ENCODE measurements around the gene DMD. TPM values are rescaled to one million over a fixed set of nuclear protein-coding genes. Genes with fewer than 3 reads are reported as not detected.

DMD gene
- total RNA-seq, 1 donor from 2014 or later, result 30.6 TPM

DNA sequence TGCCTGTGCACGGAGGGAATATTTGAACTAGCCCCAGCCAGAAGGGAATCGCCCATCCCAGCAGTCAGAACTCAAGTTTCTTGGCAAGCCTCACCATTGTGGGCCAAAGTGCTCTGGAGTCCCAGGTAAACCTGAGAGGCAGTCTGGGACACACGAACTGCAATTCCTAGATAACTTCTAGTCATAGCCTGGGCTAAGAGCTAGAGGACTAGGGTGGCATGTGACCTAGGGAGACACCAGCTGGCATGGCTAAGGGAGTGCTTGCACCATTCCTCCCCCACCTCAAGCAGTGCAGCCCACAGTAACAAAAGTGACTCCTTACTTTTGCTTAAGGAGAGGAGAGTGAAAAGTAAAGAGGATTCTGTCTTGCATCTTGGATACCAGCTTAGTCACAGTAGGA lies 935.2 kb downstream of the DMD start:
- peaks cover 6% of the 10 kb centered on the region for H3K9me3 ChIP-seq (ENCODE audit: low read depth)
- H3K36me3 ChIP-seq, result no peaks in the 10 kb centered on the region
- H3K27me3 ChIP-seq, result no peaks in the 10 kb centered on the region
- H3K4me2 ChIP-seq, result no peak overlapping the region
- H3K4me3 Mint-ChIP-seq, result no peak overlapping the region
- no peaks in the 10 kb centered on the region for H3K9me3 Mint-ChIP-seq
- no peak overlapping the region for H3K9ac ChIP-seq
- no peaks in the 10 kb centered on the region for H3K79me2 ChIP-seq (ENCODE audit: low read depth)
- H3F3A ChIP-seq (ENCODE audit: low read depth), result no peaks in the 10 kb centered on the region
- H2AFZ ChIP-seq (replicated peaks), result no peak overlapping the region
- no peaks in the 10 kb centered on the region for H3K4me1 ChIP-seq
- H3K36me3 Mint-ChIP-seq, result no peaks in the 10 kb centered on the region
- no peak overlapping the region for H3K27ac Mint-ChIP-seq
- no peak for DNase-seq (ENCODE audit: low spot score)
- H3K4me3 ChIP-seq, result no peak overlapping the region
- H3K27me3 Mint-ChIP-seq (ENCODE audit: insufficient read depth, low read depth), result no peaks in the 10 kb centered on the region
- H3K27ac ChIP-seq, result no peak overlapping the region
- peaks cover 4% of the 10 kb centered on the region for H3K4me1 Mint-ChIP-seq
- no peaks in the 10 kb centered on the region for H4K20me1 ChIP-seq (ENCODE audit: low read depth)
- TF ChIP-seq EZH2phosphoT487 (IDR thresholded peaks at IDR 0.05), result no peak
- TF ChIP-seq EZH2 (IDR thresholded peaks at IDR 0.05), result no peak

DNA sequence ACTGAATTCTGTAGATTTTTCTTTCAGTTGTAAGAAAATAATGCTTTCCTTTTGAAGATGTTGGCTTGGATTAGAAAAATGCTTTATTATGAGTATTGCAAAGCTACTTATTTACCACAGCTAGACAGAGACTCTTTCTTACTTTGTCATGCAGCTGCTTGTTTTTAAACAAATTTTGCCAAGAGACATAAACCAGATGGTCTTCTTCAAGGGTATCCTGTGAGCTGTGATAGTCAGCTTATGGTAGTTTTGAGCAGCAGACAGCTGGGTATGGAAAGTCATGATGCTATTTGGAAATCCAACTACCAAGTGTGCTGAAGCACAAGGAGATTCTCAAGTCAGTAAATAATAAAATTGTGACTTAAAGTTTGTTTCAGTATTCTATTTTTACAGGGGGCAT lies 941.5 kb downstream of the DMD start:
- Mint-ChIP-seq H3K36me3 (no peaks in the 10 kb centered on the region), H3K27ac (no peak overlapping the region), H3K4me3 (no peak overlapping the region), H3K9me3 (peaks cover 9% of the 10 kb centered on the region), H3K4me1 (no peaks in the 10 kb centered on the region), H3K27me3 (ENCODE audit: insufficient read depth, low read depth) (no peaks in the 10 kb centered on the region)
- Histone ChIP-seq H3K9ac (no peak overlapping the region), H2AFZ (replicated peaks) (no peak overlapping the region), H3K27ac (no peak overlapping the region), H3K36me3 (no peaks in the 10 kb centered on the region), H3K4me1 (no peaks in the 10 kb centered on the region), H3F3A (ENCODE audit: low read depth) (no peaks in the 10 kb centered on the region), H3K4me3 (no peak overlapping the region), H3K27me3 (no peaks in the 10 kb centered on the region), H4K20me1 (ENCODE audit: low read depth) (no peaks in the 10 kb centered on the region), H3K9me3 (ENCODE audit: low read depth) (peaks cover 15% of the 10 kb centered on the region), H3K79me2 (ENCODE audit: low read depth) (no peaks in the 10 kb centered on the region), H3K4me2 (no peak overlapping the region)
- DNase-seq (ENCODE audit: low spot score), result no peak
- TF ChIP-seq, protein P1, sequence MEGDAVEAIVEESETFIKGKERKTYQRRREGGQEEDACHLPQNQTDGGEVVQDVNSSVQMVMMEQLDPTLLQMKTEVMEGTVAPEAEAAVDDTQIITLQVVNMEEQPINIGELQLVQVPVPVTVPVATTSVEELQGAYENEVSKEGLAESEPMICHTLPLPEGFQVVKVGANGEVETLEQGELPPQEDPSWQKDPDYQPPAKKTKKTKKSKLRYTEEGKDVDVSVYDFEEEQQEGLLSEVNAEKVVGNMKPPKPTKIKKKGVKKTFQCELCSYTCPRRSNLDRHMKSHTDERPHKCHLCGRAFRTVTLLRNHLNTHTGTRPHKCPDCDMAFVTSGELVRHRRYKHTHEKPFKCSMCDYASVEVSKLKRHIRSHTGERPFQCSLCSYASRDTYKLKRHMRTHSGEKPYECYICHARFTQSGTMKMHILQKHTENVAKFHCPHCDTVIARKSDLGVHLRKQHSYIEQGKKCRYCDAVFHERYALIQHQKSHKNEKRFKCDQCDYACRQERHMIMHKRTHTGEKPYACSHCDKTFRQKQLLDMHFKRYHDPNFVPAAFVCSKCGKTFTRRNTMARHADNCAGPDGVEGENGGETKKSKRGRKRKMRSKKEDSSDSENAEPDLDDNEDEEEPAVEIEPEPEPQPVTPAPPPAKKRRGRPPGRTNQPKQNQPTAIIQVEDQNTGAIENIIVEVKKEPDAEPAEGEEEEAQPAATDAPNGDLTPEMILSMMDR (IDR thresholded peaks at IDR 0.05), result no peak
- no peak for TF ChIP-seq EZH2phosphoT487 (IDR thresholded peaks at IDR 0.05)
- no peak for TF ChIP-seq EZH2 (IDR thresholded peaks at IDR 0.05)

DNA sequence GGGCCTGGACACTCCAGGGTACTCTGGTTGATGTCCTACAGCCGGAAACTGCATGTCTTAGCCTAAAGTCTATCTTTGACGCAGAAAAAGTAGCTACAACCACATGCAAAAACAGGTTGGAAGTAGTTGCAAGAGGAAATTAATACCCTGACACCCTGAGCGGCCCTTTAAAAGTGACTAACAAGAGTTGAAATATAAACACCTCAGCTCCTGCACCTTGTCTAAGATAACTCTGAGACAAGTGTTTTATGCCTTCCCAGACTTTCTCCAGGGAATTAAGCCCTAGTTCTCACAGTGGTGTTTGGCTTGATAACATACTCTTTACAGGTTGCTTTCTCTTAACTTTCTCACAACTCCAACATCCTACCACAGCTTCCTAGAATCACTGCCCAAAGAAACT lies 943.1 kb downstream of the DMD start:
- no peaks in the 10 kb centered on the region for H3K27me3 ChIP-seq
- no peak overlapping the region for H3K4me3 ChIP-seq
- no peaks in the 10 kb centered on the region for H3K36me3 Mint-ChIP-seq
- peaks cover 15% of the 10 kb centered on the region for H3K9me3 ChIP-seq (ENCODE audit: low read depth)
- H3K9ac ChIP-seq, result no peak overlapping the region
- no peaks in the 10 kb centered on the region for H3K4me1 Mint-ChIP-seq
- no peak overlapping the region for H3K4me2 ChIP-seq
- H3K79me2 ChIP-seq (ENCODE audit: low read depth), result no peaks in the 10 kb centered on the region
- no peak overlapping the region for H3K4me3 Mint-ChIP-seq
- no peaks in the 10 kb centered on the region for H3K27me3 Mint-ChIP-seq (ENCODE audit: insufficient read depth, low read depth)
- H3K27ac Mint-ChIP-seq, result no peak overlapping the region
- no peaks in the 10 kb centered on the region for H4K20me1 ChIP-seq (ENCODE audit: low read depth)
- H3K9me3 Mint-ChIP-seq, result peaks cover 18% of the 10 kb centered on the region
- H2AFZ ChIP-seq (replicated peaks), result no peak overlapping the region
- H3K27ac ChIP-seq, result no peak overlapping the region
- no peaks in the 10 kb centered on the region for H3K36me3 ChIP-seq
- TF ChIP-seq EZH2 (IDR thresholded peaks at IDR 0.05), result no peak
- TF ChIP-seq EZH2phosphoT487 (IDR thresholded peaks at IDR 0.05), result no peak
- TF ChIP-seq, protein P1 (IDR thresholded peaks at IDR 0.05), result no peak
- H3F3A ChIP-seq (ENCODE audit: low read depth), result no peaks in the 10 kb centered on the region
- no peaks in the 10 kb centered on the region for H3K4me1 ChIP-seq
- DNase-seq (ENCODE audit: low spot score), result no peak

DNA sequence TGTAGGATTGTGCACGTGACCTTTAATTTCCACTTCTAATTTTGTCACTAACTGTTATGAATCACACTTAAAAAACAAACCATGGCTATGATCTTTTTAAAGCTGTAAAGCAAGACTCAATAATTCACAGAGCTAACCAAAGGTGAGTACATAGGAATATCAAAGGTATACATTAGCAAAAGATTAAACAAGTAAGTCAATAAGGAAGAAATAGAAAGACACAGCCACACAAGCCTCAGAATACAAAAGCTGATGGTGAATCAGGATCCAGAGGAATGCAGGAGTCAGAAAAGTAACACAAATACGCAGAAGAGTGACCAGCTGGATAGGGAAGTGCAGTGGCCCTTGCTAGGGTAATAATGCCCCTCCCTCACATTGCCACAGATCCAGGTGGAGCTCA lies 943.6 kb downstream of the DMD start:
- no peaks in the 10 kb centered on the region for H3K4me1 ChIP-seq
- no peaks in the 10 kb centered on the region for H3K27me3 ChIP-seq
- H3K9me3 ChIP-seq (ENCODE audit: low read depth), result peaks cover 15% of the 10 kb centered on the region
- TF ChIP-seq EZH2phosphoT487 (IDR thresholded peaks at IDR 0.05) (no peak), EZH2 (IDR thresholded peaks at IDR 0.05) (no peak)
- TF ChIP-seq, protein P1 (IDR thresholded peaks at IDR 0.05), result no peak
- H4K20me1 ChIP-seq (ENCODE audit: low read depth), result no peaks in the 10 kb centered on the region
- no peak overlapping the region for H3K4me2 ChIP-seq
- no peaks in the 10 kb centered on the region for H3F3A ChIP-seq (ENCODE audit: low read depth)
- H3K4me1 Mint-ChIP-seq, result no peaks in the 10 kb centered on the region
- H3K4me3 Mint-ChIP-seq, result no peak overlapping the region
- H3K4me3 ChIP-seq, result no peak overlapping the region
- no peaks in the 10 kb centered on the region for H3K36me3 Mint-ChIP-seq
- H2AFZ ChIP-seq (replicated peaks), result no peak overlapping the region
- no peaks in the 10 kb centered on the region for H3K36me3 ChIP-seq
- peaks cover 18% of the 10 kb centered on the region for H3K9me3 Mint-ChIP-seq
- H3K27me3 Mint-ChIP-seq (ENCODE audit: insufficient read depth, low read depth), result no peaks in the 10 kb centered on the region
- no peak overlapping the region for H3K9ac ChIP-seq
- DNase-seq (ENCODE audit: low spot score), result no peak
- no peak overlapping the region for H3K27ac ChIP-seq
- H3K27ac Mint-ChIP-seq, result no peak overlapping the region
- no peaks in the 10 kb centered on the region for H3K79me2 ChIP-seq (ENCODE audit: low read depth)

Data from neural progenitor cell (in vitro differentiated cells).